Kidney capillary endothelial cell (primary cell): ENCODE measurements around the gene HMGB2.

Source experiments
- DNase-seq: peaks from one replicate; pipeline ENCODE4 v3.0.0-alpha.2; 2018; ENCODE audit warnings: low spot score

Gene HMGB2

DNA sequence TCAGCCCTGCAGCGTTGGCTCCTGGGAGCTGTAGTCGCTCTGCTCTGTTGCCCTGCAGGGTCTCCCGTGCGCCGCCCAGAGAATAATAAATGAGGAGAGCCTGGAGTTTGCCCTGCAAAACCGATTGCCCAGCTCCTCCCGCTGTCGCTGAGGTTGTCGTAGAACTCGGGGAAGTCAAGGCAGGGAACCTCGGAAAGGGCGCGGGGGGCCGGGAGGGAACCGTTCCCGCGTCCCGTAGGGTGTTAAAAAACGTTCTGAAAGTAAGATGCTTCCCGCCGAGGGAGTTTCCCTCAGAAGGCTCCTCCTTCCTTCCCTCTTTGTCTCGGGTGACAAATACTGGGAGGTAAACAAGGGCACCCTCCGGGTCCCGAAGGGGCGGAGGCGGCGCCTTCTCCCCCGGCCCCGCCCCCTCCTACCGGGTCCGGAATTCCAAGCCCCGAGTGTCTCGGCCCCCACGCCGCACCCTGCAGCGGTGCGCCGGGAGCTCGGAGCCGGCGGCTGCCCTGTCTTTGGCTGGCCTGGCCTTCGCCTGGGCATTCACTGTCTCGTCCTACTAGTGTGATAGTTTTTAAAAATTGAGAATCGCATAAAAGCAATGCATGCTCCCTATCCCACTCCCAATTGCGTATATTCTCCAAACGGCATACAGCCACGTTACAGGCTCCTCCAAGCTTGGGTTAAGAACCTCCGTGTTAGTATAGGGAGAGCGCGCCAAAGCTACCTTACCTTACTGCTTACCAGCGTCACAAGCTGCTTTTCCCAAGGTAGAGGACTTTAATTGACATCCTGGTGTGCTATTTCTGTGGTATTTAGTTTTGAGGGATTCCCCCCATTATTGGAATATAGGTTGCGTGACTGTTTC, 964 bp upstream of the HMGB2 start:
- DNase-seq: peak; percentile 53

DNA sequence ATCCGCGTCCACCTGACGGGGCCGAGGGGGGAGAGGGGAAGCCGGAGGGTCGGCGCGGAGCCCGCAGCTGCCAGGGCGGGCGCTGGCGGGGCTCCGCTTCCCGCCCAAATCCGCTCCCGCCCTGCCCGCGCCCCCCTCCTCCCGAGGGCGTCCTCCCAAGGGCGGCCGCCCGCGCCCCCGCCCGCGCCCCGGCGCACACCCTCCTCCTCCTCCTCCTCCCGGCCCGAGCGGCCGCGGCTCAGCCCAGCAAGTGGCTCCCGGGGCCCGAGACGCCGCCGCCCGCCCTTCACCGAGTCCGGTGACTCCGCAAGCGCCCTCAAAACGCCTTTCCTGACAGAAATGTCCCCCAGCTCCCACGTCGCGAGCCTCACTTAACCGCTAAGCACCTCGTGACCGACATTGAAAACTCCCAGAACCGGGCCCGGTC, 487 bp downstream of the HMGB2 start:
- no peak for DNase-seq

DNA sequence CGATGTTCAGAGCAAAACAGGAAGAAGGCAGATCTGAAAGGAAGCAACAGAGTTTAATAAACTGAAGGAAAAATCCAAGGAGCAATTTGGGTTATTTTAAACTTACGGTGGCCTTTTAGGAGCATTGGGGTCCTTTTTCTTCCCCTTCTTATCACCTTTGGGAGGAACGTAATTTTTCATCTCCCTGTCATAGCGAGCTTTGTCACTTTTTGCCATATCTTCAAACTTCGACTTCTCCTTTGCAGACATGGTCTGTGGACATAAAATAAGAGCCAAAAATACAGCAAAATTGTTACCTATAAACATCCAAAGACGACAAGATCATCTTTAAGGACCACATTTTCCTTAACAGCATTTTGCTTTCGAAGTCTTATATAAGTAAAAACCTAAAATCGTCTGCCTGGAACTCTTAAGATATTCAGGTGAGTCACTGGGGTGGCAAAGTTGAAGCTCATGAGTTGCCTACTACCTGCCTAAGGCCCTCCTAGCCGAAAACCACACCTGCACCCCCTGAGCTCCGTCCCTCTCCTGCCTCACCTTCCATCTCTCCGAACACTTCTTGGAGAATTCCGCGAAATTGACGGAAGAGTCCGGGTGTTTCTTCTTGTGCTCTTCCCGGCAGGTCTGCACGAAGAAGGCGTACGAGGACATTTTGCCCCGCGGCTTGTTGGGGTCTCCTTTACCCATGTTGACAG, 1.0 kb downstream of the HMGB2 start:
- no peak for DNase-seq

DNA sequence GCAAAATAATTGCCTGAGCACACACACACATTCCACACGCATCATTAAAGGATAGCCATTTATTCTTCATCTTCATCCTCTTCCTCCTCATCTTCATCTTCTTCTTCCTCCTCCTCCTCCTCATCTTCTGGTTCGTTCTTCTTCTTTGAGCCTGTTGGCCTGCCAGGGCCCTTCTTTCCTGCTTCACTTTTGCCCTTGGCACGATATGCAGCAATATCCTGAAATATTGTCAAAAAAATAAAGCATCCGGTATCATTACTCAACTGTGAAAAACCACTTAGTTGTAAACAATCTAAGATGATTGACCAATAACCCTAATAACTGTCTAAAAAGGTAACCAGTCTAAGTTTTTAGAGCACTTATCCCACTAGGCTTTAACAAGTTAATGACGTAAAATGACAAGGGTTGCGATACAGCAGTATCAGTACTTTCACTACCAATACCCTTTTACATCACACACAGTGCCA, 2.1 kb downstream of the HMGB2 start:
- DNase-seq: no peak

DNA sequence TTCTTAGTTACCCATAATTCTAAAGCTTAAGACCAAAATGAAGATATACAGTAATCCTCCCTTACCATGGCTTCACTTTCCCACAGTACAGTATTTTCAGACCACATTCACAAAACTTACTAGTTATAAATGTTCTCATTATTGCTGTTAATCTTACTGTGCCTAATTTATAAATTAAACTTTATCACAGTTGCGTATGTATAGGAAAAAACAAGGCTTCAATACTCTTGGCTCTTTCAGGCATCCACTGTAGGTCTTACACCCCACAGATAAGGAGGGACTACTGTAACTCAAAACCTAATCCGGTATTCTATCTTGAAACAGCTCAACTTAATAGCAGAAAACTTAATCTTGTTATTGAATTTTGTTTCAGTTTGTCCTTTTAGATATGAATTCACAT, 3.6 kb downstream of the HMGB2 start:
- DNase-seq: no peak

DNA sequence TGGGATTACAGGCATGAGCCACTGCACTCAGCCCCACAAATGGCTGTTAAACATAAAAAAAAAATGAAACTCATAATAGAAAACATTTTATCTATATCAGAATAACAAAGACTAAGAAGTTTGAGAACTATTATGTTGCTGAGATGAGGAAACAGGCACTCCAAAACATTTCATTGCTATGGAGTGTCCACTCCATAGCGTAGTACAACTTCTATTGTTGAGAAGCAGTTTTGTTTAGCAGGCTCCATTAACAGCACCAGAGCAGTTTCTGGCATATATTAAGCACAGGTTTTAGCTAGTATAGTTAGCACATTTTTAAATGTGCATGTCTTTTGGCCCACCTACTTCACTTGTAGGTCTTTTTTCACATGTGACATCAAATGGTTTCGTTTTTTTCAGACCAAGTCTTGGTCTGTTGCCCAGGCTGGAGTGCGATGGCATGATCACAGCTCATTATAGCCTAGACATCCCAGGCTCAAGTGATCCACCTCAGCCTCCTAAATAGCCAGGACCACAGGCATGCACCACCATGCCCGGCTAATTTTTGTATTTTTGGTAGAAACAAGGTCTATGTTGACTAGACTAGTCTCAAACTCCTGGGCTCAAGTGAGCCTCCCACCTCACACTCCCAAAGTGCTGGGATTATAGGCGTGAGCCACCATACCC, 5.8 kb downstream of the HMGB2 start:
- no peak for DNase-seq

GRCh38 chr4:173325007-173325736, 9.0 kb downstream of the HMGB2 start:
- no peak for DNase-seq

- no peak for DNase-seq
Observed at GRCh38 chr4:173319696-173320095, 14.5 kb downstream of the HMGB2 start.

DNA sequence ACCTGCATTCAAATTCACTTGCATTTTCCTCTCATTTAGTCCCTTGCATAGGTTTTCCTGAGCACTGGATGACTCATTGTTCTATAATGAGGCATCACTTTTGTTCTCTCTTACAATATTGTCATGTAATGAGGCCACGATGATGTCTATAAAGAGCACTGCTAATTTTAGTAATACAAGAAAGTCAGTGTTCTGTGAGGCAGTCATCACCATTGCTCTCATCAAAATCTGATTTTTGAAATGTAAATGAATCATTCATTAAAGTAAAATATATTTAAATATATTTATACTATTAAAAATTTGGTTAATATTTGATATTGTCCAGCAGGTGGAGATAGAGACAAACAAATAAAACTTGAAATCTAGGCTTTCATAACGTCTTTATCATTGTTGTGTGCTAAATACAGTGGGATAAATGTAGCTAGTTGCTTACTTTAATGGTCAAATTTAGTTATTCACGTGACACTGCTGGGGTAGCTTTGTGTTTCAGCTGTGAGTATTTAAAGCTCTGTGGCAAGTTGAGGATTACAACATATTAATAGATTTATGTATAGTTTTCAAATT, 15.4 kb downstream of the HMGB2 start:
- peak; percentile 76 for DNase-seq

DNA sequence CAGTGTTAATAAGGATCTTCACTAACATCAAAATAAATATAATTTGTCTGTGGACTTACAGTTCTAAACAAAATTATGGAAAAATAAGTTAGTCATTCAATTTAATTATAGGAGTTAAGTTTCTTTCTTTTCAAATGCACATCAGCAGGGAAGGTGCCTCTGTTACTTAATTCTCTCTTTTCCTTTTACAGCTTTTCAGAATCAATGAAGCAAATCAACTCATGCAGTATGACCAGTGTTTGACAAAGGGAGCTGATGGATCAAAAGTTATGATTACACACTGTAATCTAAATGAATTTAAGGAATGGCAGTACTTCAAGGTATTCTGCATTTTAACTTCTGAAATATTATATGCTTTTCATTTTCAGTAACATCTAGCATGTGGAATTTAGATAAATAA, 15.9 kb downstream of the HMGB2 start:
- DNase-seq: no peak

DNA sequence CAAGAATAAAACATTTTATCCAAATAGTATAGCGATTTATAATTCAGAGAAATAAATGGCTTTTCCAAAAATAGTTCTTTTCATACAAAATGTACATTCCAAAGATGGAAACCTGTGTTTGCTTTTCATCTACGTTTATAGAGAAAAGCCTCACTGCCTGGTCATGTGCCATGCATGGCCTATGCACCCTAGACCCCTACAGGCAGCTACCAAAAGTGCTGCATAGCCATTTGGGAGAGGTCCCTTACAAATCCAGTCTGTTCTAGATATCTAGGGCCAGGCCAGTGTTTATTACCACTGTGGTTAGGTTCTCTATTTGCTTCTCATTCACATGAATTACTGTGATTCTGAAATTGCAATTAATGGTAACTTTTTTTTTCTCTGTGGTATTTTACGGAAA, 17.2 kb downstream of the HMGB2 start:
- no peak for DNase-seq

GRCh38 chr4:173316060-173316459, 18.1 kb downstream of the HMGB2 start:
- no peak for DNase-seq

DNA sequence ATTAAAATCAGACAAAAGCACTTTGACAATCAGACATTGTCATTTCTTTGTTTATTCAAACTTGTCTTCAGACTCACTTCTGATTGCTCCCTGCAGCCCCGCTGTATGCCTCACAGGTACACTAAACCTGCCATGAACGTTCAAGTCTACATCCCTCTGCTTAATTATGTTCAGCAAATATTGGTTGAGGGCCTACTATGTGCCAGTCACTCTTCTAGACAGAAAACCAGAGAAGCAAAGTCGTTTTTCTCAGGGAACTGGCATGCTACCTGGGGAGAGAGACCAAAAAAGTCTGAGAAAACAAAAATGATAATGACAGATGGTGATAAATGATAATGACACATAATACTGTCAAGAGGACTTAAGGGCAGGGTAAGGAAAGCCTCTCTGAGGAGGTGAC, 19.4 kb downstream of the HMGB2 start:
- DNase-seq: no peak

DNA sequence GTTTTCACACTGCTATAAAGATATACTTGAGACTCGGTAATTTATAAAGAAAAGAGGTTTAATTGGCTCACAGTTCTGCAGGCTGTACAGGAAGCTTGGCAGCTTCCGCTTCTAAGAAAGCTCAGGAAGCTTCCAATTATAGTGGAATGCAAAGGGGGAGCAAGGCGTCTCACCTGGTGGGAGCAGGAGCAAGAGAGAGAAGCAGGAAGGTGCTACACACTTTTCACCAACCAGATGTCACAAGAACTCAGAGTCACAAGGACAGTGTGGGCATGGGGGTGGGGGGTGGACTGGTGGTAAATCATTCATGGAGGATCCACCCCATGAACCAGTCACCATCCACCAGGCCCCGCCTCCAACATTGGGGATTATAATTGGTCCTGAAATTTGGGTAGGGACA, 22.8 kb downstream of the HMGB2 start:
- no peak for DNase-seq

- no peak for DNase-seq
Observed at GRCh38 chr4:173307778-173308177, 26.4 kb downstream of the HMGB2 start.

DNA sequence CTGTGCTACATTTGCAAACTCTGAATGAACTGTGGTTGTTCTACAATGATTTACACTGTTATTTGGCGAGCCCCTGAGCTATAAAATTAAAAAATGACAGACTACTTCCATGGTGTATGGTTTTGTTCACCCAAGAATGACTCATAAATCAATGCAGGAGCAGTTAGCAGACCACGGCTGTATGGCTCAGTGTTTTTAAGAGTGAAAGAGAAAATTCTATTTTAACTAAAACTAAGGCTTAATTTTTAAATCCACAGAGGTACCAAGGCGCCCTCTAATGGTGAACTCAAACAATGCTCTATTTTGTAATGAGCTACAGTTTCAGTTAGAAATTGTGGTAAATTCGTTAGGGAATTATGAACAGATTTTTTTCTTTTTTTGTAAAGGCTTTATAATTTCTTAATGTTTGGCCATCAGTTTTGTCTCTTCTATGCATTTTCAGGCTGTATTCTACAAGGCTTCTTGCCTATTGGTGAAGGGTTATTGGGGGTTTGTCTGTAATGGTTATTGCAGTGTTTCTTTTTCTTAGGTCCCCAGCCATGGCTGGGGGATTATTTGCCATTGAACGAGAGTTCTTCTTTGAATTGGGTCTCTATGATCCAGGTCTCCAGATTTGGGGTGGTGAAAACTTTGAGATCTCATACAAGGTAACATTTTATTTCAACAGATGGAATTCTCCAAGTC, 32.5 kb downstream of the HMGB2 start:
- peak; percentile 9 for DNase-seq

GRCh38 chr4:173294444-173294843, 39.7 kb downstream of the HMGB2 start:
- DNase-seq: no peak

DNA sequence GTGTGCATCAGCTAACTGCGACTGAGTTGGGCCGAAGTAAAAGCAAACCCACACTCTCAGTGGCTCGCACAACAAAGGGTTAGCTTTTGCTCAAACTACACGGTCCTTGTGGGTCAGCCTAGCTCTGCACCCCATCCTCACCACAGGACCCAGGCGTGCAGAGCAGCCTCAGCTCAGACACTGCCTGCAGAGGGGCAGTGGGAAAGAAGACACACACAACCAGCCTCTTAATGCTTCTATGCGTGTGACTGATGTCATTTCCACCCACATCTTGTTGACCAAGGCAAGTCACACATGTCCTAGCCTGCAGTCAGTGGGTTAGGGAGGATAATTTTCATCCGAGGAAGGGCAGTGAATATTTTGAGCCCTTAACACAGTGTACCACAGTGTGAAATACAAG, 40.5 kb downstream of the HMGB2 start:
- no peak for DNase-seq

- no peak for DNase-seq
Observed at GRCh38 chr4:173291899-173292298, 42.3 kb downstream of the HMGB2 start.

GRCh38 chr4:173289353-173289727, 44.8 kb downstream of the HMGB2 start:
- no peak for DNase-seq

DNA sequence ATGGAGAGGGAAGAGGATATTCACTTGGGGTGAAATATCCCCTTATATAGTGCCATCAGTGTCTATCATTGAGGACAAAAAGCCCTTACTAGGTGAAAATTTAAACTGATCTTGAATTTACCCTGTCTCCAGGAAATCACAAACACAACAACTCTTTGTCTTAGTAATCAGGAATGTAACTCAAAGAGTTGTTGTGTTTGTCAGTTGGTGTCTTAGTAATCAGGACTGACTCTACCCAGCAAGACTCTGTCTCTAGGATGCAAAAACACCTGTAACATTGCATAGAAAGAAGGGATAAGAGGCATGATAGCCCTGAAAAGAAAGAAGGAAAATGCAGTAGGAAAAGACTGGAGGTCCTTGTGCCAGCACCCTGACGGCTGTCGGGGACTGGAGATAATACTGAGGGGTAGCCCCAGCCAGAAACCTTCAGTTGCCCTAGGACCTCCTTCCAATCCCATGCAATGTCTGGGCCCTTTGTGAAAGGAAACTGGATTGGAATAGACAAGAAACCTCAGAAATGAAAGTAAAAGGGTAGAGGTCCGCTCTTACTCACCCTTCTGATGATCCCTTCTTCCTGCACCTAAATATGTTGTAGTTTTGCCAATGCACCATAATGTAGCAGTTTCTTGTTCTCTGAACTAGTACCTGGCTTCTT, 45.3 kb downstream of the HMGB2 start:
- DNase-seq: no peak
